ENCODE measurements around the gene RNF225. TPM values are rescaled to one million over a fixed set of nuclear protein-coding genes. Genes with fewer than 3 reads are reported as not detected.
A peak's percentile ranks its signal among the peaks of the same experiment; 100 is the strongest.

Gene RNF225
- total and polyA plus RNA-seq, 2 of the 13 experiments (the other 11 are each of a cell fraction or from before 2014, with no cell fraction given) = not detected

DNA sequence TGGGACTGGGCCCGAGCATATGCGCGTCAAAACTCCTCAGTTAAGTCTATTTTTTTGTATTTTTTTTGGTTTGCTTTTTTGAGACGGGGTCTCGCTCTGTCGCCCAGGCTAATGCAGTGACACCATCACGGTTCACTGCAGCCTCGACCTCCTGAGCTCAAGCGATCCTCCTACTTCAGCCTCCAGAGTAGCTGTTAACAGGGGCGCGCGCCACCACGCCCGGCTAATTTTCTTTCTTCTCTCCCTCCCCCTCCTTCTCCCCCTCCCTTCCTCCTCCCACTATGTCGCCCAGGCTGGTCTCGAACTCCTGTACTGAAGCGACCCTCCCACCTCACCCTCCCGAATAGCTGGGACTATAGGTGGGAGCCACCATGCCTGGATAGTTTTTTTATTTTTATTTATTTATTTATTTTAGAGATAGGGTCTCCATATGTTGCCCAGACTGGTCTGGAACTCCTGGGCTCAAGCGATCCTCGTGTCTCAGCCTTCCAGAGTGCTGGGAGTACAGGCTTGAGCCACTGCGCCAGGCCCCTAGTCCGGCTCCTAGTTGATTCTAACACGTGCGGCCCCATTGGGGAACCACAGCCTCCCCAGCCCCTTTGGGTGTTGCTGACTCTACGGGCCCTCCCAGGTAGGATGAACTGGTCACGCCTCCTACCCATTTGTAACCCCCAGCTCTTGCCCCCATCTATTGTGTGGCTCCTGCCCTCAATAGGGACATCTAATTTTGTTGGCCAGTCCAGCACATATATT, 13.8 kb upstream of the RNF225 start:
- Histone ChIP-seq H3K4me3 (replicated peaks in 1 of 3; ENCODE audit: insufficient read depth in 1 of 3, low read depth in 2 of 3, low read length in 3 of 3) (peak overlapping the region; percentile 56 to 81 (median 74)), H3K9ac (ENCODE audit: insufficient read depth, low read depth, low read length) (peak overlapping the region; percentile 84), H3K4me1 (ENCODE audit: insufficient read depth, low read length) (peaks cover 32% of the 10 kb centered on the region), H3K27ac (ENCODE audit: extremely low read length, insufficient read depth, low read length) (peak overlapping the region; percentile 86), H3K36me3 (replicated peaks in 1 of 2; ENCODE audit: control insufficient read depth in 1 of 2, insufficient read depth in 2 of 2, low read length in 2 of 2) (no peaks in the 10 kb centered on the region), H2AFZ (ENCODE audit: low read length) (no peak overlapping the region), H3K79me2 (ENCODE audit: insufficient read depth, low read length) (peaks cover 8% of the 10 kb centered on the region), H4K20me1 (ENCODE audit: insufficient read depth, low read length) (no peaks in the 10 kb centered on the region), H3K4me2 (ENCODE audit: low read depth, low read length) (peak overlapping the region; percentile 100), H3K27me3 (ENCODE audit: control insufficient read depth in 1 of 2, insufficient read depth in 2 of 2, low read length in 2 of 2) (no peaks in the 10 kb centered on the region), H3K9me3 (ENCODE audit: low read length) (no peaks in the 10 kb centered on the region)
- POLR2A ChIA-PET = interaction anchor here (0.5 to 1.6 kb wide), 5 partner anchors 19 to 138 kb away, joined by 3 to 8 read pairs (median 4); partner anchors contain the start of genes ZBTB45, ZNF497, ZNF584 and ZSCAN22
- intact Hi-C loops (cut with micrococcal nuclease; ENCODE audit: unreplicated experiment) = loop anchor here (2.0 kb wide), 1 partner anchor 19 kb away; the partner anchor contains the start of gene ZNF497
- no peak for TF ChIP-seq ARNTL (CRISPR knock-in tag; IDR thresholded peaks at IDR 0.05)
- TF ChIP-seq, protein P1, sequence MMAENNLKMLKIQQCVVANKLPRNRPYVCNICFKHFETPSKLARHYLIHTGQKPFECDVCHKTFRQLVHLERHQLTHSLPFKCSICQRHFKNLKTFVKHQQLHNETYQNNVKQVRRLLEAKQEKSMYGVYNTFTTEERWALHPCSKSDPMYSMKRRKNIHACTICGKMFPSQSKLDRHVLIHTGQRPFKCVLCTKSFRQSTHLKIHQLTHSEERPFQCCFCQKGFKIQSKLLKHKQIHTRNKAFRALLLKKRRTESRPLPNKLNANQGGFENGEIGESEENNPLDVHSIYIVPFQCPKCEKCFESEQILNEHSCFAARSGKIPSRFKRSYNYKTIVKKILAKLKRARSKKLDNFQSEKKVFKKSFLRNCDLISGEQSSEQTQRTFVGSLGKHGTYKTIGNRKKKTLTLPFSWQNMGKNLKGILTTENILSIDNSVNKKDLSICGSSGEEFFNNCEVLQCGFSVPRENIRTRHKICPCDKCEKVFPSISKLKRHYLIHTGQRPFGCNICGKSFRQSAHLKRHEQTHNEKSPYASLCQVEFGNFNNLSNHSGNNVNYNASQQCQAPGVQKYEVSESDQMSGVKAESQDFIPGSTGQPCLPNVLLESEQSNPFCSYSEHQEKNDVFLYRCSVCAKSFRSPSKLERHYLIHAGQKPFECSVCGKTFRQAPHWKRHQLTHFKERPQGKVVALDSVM (CRISPR knock-in tag; IDR thresholded peaks at IDR 0.05) = peak; percentile 21; the same call in 1 of the 2 replicates
- TF ChIP-seq FOXO1 (CRISPR knock-in tag; IDR thresholded peaks at IDR 0.05) = no peak
- in situ Hi-C loops (cut with HindIII; ENCODE audit: extremely low pct_ligation_motif_present, low pct_unique_long_range_greater_than_20kb) = no loop called here
- no peak for ATAC-seq
- no peak for FAIRE-seq
- no TSS peak for BruUV-seq (replicated peaks)
- CTCF ChIA-PET (ENCODE audit: low intra/inter-chr PET ratio, low total read pairs) = no interaction called here
- no peak for DNase-seq (ENCODE audit: low spot score)
- WGBS (ENCODE audit: low lambda C conversion rate) = 31% methylated on average over 26 of the region's 26 CpGs

DNA sequence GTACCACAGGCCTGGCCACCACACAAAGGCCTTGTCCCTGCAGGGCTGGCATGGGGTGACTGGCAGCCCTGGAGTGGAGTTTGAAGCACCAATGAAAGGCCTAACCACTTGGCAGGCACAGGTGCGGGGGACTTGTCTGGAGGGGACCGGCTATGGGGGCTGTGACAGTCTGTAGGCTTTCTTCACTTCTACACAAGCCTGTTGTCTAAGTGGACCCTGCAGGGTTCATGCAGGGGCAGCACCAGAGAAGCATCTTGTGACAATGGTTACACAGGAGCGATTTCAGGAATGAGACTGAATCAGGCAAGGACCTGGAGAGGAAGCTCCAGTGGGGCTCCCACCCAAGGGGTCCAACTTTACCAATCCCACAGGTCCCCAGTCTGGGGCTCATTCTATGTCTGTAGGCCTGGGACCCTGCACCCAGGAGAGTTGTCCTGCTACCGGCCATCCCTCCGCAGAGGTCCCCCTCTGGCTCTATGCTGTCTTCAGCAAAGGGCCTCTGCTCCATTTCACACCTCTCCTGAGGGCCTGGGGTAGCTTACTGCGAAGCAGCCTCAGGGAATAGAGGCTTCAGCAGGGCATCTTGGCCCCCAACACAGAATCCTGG, 12.4 kb upstream of the RNF225 start:
- H3K27me3 ChIP-seq (ENCODE audit: control insufficient read depth in 1 of 2, insufficient read depth in 2 of 2, low read length in 2 of 2) = no peaks in the 10 kb centered on the region; a peak in 1 of 5 replicates
- intact Hi-C loops (cut with micrococcal nuclease; ENCODE audit: unreplicated experiment) = no loop called here

More for the DNA sequence above, 12.4 kb upstream of the RNF225 start:
- Histone ChIP-seq H3K36me3 (replicated peaks in 1 of 2; ENCODE audit: control insufficient read depth in 1 of 2, insufficient read depth in 2 of 2, low read length in 2 of 2) (peaks cover 0 to 4% of the 10 kb centered on the region in 2 experiments; a peak in 2 of 5 replicates), H3K27ac (ENCODE audit: extremely low read length, insufficient read depth, low read length) (no peak overlapping the region), H3K4me1 (ENCODE audit: insufficient read depth, low read length) (peaks cover 37% of the 10 kb centered on the region), H3K9ac (ENCODE audit: insufficient read depth, low read depth, low read length) (no peak overlapping the region), H4K20me1 (ENCODE audit: insufficient read depth, low read length) (peaks cover 10% of the 10 kb centered on the region), H3K79me2 (ENCODE audit: insufficient read depth, low read length) (peaks cover 18% of the 10 kb centered on the region), H3K4me3 (replicated peaks in 1 of 3; ENCODE audit: insufficient read depth in 1 of 3, low read depth in 2 of 3, low read length in 3 of 3) (no peak overlapping the region), H2AFZ (ENCODE audit: low read length) (no peak overlapping the region), H3K9me3 (ENCODE audit: low read length) (no peaks in the 10 kb centered on the region), H3K4me2 (ENCODE audit: low read depth, low read length) (no peak overlapping the region)
- no peak for ATAC-seq
- WGBS (ENCODE audit: low lambda C conversion rate) = 100% methylated on average over 2 of the region's 6 CpGs
- no TSS peak for BruUV-seq (replicated peaks)
- FAIRE-seq = no peak
- DNase-seq (ENCODE audit: low spot score) = no peak
- ChIA-PET POLR2A (no interaction called here), CTCF (ENCODE audit: low intra/inter-chr PET ratio, low total read pairs) (no interaction called here)
- in situ Hi-C loops (cut with HindIII; ENCODE audit: extremely low pct_ligation_motif_present, low pct_unique_long_range_greater_than_20kb) = no loop called here
- TF ChIP-seq JARID2 (CRISPR knock-in tag; IDR thresholded peaks at IDR 0.05; ENCODE audit: insufficient replicate concordance) = no peak
- TF ChIP-seq RBM22 (optimal IDR thresholded peaks at IDR 0.05; ENCODE audit: low read length) = peak; percentile 42
